Right lobe of liver (tissue), 4 donors: ENCODE measurements around the gene MYLK4.

Source experiments
- POLR2A ChIP-seq: fragments of 450-650 bp; IDR thresholded peaks from one replicate; pipeline ENCODE4 v1.6.1; 2017; ENCODE audit warnings: antibody characterized with exemption, mild to moderate bottlenecking
- TF ChIP-seq, protein P1 (sequence below), 4 donors: fragments of 200-600 bp in 3 of 4; fragments of 450-650 bp in 1 of 4; IDR thresholded peaks; one replicate each; pipeline versions ENCODE4 v1.5.1 to v1.8.0; 2016 to 2022; ENCODE audit warnings: antibody characterized with exemption in 4 of 4, mild to moderate bottlenecking in 2 of 4
- donor health status: DM: no; HTN: no; CAD: no.
- donor health status: DM: no; HTN: no; CAD: no.
- donor health status: DM: no; HTN: yes; CAD: no.

DNA sequence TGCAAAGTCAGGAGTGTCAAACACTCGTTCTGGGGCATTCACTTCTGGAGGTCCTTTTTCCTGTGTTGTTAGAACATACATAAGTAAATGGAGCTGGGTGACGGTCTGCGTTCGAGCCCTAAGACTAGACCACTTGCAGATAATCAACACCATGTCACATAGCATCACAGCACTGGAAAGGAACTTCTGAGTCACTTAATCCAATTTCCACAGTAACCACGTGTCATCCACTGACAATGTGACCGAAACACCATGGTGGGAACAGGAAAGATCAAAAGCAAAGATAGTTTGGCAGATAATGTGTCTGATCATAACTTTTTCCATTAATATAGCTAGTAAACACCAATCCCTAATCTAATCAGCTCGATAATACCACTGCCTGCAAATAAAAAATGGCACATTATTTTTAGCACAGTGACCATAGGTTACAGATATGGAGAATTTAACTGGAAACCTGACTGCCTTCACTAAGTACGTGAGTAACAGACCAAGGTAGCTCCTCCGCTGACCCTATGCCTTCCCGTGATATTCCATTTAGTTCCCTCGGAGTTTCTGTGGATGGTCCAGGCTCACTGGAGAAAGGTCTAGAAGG lies 49.3 kb upstream of the MYLK4 start:
- TF ChIP-seq, protein P1, sequence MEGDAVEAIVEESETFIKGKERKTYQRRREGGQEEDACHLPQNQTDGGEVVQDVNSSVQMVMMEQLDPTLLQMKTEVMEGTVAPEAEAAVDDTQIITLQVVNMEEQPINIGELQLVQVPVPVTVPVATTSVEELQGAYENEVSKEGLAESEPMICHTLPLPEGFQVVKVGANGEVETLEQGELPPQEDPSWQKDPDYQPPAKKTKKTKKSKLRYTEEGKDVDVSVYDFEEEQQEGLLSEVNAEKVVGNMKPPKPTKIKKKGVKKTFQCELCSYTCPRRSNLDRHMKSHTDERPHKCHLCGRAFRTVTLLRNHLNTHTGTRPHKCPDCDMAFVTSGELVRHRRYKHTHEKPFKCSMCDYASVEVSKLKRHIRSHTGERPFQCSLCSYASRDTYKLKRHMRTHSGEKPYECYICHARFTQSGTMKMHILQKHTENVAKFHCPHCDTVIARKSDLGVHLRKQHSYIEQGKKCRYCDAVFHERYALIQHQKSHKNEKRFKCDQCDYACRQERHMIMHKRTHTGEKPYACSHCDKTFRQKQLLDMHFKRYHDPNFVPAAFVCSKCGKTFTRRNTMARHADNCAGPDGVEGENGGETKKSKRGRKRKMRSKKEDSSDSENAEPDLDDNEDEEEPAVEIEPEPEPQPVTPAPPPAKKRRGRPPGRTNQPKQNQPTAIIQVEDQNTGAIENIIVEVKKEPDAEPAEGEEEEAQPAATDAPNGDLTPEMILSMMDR (IDR thresholded peaks at IDR 0.05): no peak
- TF ChIP-seq POLR2A: no peak
